ENCODE data around the gene BRPF1.

Gene BRPF1

GRCh38 chr3:9797196-9797945 is 65.8 kb downstream of the BRPF1 start:
- TF ChIP-seq SIN3A (IDR thresholded peaks at IDR 0.05; ENCODE audit: borderline replicate concordance, insufficient read depth, low read length) (no peak), FOXP2 (optimal IDR thresholded peaks at IDR 0.05; ENCODE audit: borderline replicate concordance, extremely low read depth, extremely low read length, insufficient read depth) (no peak), POLR2AphosphoS5 (IDR thresholded peaks at IDR 0.05; ENCODE audit: low read depth, low read length) (no peak), REST (IDR thresholded peaks at IDR 0.05; ENCODE audit: insufficient read depth in 1 of 2, low read depth in 2 of 2, low read length in 2 of 2) (no peak), TAF1 (IDR thresholded peaks at IDR 0.05; ENCODE audit: borderline replicate concordance, insufficient read depth, low read length) (no peak)

Measured in PFSK-1 (cell line).